Measurements from ENCODE around the gene AIP. TPM values are rescaled to one million over a fixed set of nuclear protein-coding genes. Genes with fewer than 3 reads are reported as not detected.

The AIP gene
- total RNA-seq, 4 donors from 2014 or later = 65.4 to 87.5 (median 78.1) TPM

GRCh38 chr11:67435727-67436458 lies 46.9 kb upstream of the AIP start:
- Histone ChIP-seq H3K27ac (peak overlapping the region in 3 of 4 donors; percentile 31 to 65 (median 45)), H3K27me3 (no peaks in the 10 kb centered on the region), H3K4me1 (peaks cover 0 to 60% (median 5%) of the 10 kb centered on the region in 3 donors), H3K36me3 (peaks cover 0 to 93% of the 10 kb centered on the region in 2 donors), H3K4me3 (peak overlapping the region in 1 of 2 donors; percentile 27), H3K9me3 (no peaks in the 10 kb centered on the region)
- no peak for TF ChIP-seq POLR2AphosphoS5 (IDR thresholded peaks at IDR 0.05)
- TF ChIP-seq, protein P1, sequence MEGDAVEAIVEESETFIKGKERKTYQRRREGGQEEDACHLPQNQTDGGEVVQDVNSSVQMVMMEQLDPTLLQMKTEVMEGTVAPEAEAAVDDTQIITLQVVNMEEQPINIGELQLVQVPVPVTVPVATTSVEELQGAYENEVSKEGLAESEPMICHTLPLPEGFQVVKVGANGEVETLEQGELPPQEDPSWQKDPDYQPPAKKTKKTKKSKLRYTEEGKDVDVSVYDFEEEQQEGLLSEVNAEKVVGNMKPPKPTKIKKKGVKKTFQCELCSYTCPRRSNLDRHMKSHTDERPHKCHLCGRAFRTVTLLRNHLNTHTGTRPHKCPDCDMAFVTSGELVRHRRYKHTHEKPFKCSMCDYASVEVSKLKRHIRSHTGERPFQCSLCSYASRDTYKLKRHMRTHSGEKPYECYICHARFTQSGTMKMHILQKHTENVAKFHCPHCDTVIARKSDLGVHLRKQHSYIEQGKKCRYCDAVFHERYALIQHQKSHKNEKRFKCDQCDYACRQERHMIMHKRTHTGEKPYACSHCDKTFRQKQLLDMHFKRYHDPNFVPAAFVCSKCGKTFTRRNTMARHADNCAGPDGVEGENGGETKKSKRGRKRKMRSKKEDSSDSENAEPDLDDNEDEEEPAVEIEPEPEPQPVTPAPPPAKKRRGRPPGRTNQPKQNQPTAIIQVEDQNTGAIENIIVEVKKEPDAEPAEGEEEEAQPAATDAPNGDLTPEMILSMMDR (IDR thresholded peaks at IDR 0.05) = no peak
- peak in 1 of 2 donors; percentile 12 for TF ChIP-seq POLR2A (IDR thresholded peaks at IDR 0.05)
- TF ChIP-seq EP300 (IDR thresholded peaks at IDR 0.05) = no peak
- ATAC-seq = no peak
- WGBS, 2 donors (ENCODE audit: low coverage in 1 of 2) = 29% methylated on average over 1 of the region's 38 CpGs; no CpG with 5 or more reads in 1 of the 2 donors

- no peaks in the 10 kb centered on the region for H3K9me3 ChIP-seq
- no peaks in the 10 kb centered on the region for H3K27me3 ChIP-seq
- peaks cover 0 to 60% (median 5%) of the 10 kb centered on the region in 3 donors for H3K4me1 ChIP-seq
- TF ChIP-seq EP300 (IDR thresholded peaks at IDR 0.05) (no peak), POLR2AphosphoS5 (IDR thresholded peaks at IDR 0.05) (peak; percentile 16)
- peaks cover 0 to 93% of the 10 kb centered on the region in 2 donors for H3K36me3 ChIP-seq
- H3K27ac ChIP-seq = peak overlapping the region in 3 of 4 donors; percentile 31 to 65 (median 45)
- no peak for ATAC-seq
- WGBS, 2 donors (ENCODE audit: low coverage in 1 of 2) = 20 to 32% methylated on average over 1 to 5 of the region's 6 CpGs
- H3K4me3 ChIP-seq = peak overlapping the region in 1 of 2 donors; percentile 27
Observed at GRCh38 chr11:67436459-67437081, 46.3 kb upstream of the AIP start.

- no CpG with 5 or more reads among the region's 26 CpGs for WGBS, 2 donors (ENCODE audit: low coverage in 1 of 2)
- peaks cover 0 to 64% (median 5%) of the 10 kb centered on the region in 3 donors for H3K4me1 ChIP-seq
- no peak for ATAC-seq
- no peaks in the 10 kb centered on the region for H3K27me3 ChIP-seq
- H3K36me3 ChIP-seq = peaks cover 0 to 93% of the 10 kb centered on the region in 2 donors
- no peaks in the 10 kb centered on the region for H3K9me3 ChIP-seq
- peak within 1 kb of the TSS in 1 of 2 donors; percentile 27 for H3K4me3 ChIP-seq
- TF ChIP-seq EP300 (IDR thresholded peaks at IDR 0.05) (no peak), POLR2A (IDR thresholded peaks at IDR 0.05) (peak in 1 of 2 donors; percentile 6)
- H3K27ac ChIP-seq = peak within 1 kb of the TSS in 3 of 4 donors; percentile 31 to 66 (median 60)
Observed at GRCh38 chr11:67437082-67437808, 45.6 kb upstream of the AIP start, which contains the start of gene PTPRCAP. Gene PTPRCAP (minus strand): TSS chr11:67437682. CDS start chr11:67437619, 63 bp downstream.

DNA sequence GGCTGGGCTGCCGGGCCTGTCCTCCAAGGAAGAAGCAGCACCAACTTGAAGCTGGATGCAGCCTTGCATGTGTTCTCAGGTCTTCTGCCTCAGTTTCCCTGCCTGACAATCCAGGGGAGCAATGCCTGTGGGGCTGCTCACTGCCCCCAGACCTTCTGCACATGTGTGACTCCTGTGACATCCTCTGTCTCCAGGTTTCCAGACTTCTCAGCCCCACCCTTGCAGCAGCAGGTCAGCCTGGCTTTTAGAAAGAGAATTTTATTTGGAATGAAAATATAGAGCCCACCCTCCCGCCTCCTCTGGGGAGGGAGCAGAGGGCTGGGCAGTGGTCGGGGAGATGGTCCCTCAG lies 45.0 kb upstream of the AIP start:
- TF ChIP-seq EP300 (IDR thresholded peaks at IDR 0.05) = no peak
- peak in 1 of 2 donors; percentile 3 for TF ChIP-seq POLR2A (IDR thresholded peaks at IDR 0.05)
- no peaks in the 10 kb centered on the region for H3K9me3 ChIP-seq
- no peak for ATAC-seq
- peaks cover 0 to 90% of the 10 kb centered on the region in 2 donors for H3K36me3 ChIP-seq
- H3K4me3 ChIP-seq = peak overlapping the region in 1 of 2 donors; percentile 27
- no peaks in the 10 kb centered on the region for H3K27me3 ChIP-seq
- WGBS, 2 donors (ENCODE audit: low coverage in 1 of 2) = no CpG with 5 or more reads among the region's 3 CpGs
- H3K4me1 ChIP-seq = peaks cover 0 to 70% (median 9%) of the 10 kb centered on the region in 3 donors
- peak overlapping the region in 1 of 4 donors; percentile 31 for H3K27ac ChIP-seq

DNA sequence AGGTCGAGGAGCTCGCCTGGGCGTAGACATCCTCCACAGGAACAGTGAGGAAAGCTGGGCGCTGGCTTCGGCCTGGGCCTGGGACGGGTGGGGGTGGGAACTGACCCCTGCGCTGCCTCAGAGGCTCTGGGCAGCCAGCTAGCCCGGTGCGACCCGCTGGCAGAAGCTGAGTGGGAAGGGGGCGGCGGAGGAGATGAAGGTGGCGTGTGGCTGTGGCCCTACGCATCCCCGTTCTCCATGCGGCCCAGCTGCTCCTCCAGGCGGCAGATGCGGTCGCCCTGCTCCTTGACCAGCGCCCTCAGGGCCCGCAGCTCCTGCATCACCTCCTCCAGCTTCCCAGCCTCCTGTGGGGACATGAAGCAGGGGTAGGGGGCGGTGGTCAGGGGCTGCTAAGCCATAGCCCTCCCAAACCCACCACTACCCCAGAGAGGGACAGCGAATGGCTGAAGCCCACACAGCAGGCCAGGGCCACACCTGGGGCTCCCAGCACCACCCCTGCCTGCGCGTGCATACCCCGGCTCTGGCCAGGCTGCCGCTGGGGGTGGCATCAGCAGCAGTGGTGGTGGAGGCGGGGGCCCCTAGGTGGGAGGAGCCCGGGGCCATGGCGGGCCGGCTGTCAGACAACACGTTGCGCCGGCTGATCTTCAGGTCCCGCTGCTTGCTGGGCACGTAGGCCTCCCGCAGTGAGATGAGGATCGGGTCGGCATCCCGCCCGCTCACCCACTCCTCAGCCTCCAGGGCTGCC lies 44.5 kb upstream of the AIP start:
- H3K36me3 ChIP-seq = peaks cover 0 to 85% of the 10 kb centered on the region in 2 donors
- peak overlapping the region in 1 of 2 donors; percentile 27 for H3K4me3 ChIP-seq
- no peaks in the 10 kb centered on the region for H3K27me3 ChIP-seq
- no peak for ATAC-seq
- WGBS, 2 donors (ENCODE audit: low coverage in 1 of 2) = no CpG with 5 or more reads among the region's 41 CpGs
- H3K27ac ChIP-seq = peak overlapping the region in 3 of 4 donors; percentile 50 to 66 (median 60)
- H3K9me3 ChIP-seq = no peaks in the 10 kb centered on the region
- TF ChIP-seq, protein P1 (IDR thresholded peaks at IDR 0.05) = no peak
- TF ChIP-seq POLR2AphosphoS5 (IDR thresholded peaks at IDR 0.05) (no peak), EP300 (IDR thresholded peaks at IDR 0.05) (no peak), POLR2A (IDR thresholded peaks at IDR 0.05) (no peak)
- peaks cover 0 to 72% (median 9%) of the 10 kb centered on the region in 3 donors for H3K4me1 ChIP-seq
